DMS 273 treated with DMSO at 0.1 percent for 48 hours (cell line): ENCODE data around the gene TSC22D1.

Experiments
- DNase-seq: peaks from one replicate; lab custom pipeline; 2025; lab: John Stamatoyannopoulos, UW

TSC22D1 gene

GRCh38 chr13:44426461-44426860 lies 149.7 kb downstream of the TSC22D1 start:
- DNase-seq = no peak

DNA sequence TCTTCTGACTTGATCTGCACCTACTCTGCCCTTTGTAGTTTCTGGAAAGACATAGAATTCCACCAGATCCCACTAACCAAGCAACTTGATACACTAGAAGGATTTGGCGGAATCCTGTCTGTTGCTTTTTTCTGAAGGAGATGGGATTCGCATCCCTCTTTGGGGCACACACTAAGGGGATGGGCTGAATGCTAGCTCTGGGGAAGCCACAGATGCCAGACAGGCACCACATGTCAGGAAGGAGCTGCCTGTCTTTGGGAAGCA lies 150.4 kb downstream of the TSC22D1 start:
- DNase-seq = no peak

GRCh38 chr13:44425041-44425814 lies 150.9 kb downstream of the TSC22D1 start:
- DNase-seq = no peak

DNA sequence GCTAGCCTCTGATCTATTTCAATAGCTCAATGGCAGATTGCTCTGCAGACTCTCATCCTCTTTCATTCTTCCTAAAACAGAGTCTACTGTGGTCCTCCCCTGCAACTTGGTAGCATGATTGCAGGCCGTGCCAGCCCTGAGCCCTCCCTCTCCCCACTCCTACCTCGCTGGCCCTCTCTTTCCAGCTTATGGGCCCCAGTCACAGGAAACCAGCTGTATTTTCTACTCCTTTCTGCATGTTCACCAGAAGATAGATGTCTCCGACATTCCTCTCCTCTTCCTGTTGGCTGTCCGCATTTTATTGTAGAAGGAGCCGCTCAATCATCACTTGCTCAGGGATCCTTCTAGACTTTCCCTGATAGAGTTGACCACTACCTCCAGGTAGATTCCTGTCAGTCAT lies 152.3 kb downstream of the TSC22D1 start:
- DNase-seq = no peak

- DNase-seq = no peak
Observed at GRCh38 chr13:44422755-44423643, 153.1 kb downstream of the TSC22D1 start.

DNA sequence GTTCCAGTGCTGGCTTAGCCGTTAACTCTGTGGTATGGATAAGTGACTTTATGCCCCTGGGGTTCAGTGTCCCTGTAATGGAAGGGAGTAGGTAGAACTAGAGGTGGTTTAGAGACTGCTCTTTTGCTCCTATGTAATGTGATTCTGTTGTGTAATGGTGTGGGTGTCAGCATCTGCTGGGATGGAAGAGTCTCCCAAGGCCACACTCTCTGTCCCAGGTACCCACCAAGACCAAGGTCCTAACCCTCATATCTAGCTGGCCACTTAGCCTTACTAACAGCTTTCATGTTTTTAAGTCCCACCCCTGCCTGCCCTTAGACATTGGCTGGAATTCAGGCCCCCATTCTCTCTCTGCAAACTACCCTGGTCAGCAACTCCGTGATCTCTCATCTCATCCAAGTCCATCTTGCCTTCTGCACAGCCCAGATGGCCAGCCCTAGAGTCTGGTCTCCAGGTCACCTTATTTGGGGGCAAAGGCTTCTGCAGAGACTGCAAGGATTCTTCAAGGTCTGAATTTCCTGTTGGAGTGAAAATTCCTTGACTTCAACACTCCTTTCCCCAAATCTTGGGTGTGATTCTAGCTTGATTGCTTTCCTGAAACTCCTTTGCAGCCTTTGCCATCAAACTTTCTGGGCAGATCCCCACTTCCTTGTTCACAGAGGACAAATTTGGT lies 154.1 kb downstream of the TSC22D1 start:
- DNase-seq = no peak

GRCh38 chr13:44420376-44421220 lies 155.5 kb downstream of the TSC22D1 start:
- DNase-seq = no peak

DNA sequence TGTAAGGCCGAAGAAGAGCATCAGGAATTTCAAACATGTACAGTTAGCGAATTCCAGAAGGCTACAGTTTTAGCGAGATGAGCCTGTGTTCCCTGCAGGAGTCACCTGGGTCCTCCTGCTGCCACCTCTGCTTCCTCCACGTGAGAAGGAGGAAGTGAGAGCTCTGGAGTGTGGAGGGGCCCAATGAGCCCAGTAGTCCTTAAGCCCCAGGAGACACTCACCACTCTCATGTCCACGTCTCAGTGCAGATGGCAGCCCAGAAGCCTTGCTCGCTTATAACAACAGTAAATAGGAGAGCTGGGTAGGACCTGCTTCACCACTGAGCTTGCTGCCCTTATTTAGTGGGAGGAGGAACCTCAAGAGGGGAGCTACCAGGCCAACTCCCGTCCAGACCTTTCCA lies 158.3 kb downstream of the TSC22D1 start:
- no peak for DNase-seq

- DNase-seq = no peak
Observed at GRCh38 chr13:44417446-44417845, 158.7 kb downstream of the TSC22D1 start.

DNA sequence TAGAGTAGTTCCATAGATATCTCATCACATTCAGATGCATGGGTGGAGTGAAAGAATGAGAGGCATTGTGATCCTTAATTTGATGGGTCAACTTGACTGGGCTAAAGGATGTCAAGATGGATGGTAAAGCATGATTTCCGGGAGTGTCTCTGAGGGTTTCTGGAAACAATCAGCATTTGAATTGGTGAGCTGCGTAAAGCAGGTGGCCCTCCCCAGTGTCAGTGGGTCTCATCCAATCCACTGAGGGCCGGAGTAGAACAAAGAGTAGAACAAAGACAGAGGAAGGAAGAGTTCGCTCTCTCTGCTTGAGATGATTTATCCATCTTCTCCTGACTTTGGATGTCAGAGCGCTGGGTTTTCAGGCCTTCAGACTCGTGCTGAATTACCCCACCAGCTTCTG lies 159.4 kb downstream of the TSC22D1 start:
- DNase-seq = no peak

GRCh38 chr13:44416301-44416700 lies 159.8 kb downstream of the TSC22D1 start:
- no peak for DNase-seq

GRCh38 chr13:44415815-44416214 lies 160.3 kb downstream of the TSC22D1 start:
- DNase-seq = no peak

GRCh38 chr13:44414716-44415115 lies 161.4 kb downstream of the TSC22D1 start:
- DNase-seq = no peak

- DNase-seq = no peak
Observed at GRCh38 chr13:44413095-44413494, 163.0 kb downstream of the TSC22D1 start.

- no peak for DNase-seq
Observed at GRCh38 chr13:44412346-44412935, 163.7 kb downstream of the TSC22D1 start.

GRCh38 chr13:44411841-44412240 lies 164.3 kb downstream of the TSC22D1 start:
- no peak for DNase-seq

DNA sequence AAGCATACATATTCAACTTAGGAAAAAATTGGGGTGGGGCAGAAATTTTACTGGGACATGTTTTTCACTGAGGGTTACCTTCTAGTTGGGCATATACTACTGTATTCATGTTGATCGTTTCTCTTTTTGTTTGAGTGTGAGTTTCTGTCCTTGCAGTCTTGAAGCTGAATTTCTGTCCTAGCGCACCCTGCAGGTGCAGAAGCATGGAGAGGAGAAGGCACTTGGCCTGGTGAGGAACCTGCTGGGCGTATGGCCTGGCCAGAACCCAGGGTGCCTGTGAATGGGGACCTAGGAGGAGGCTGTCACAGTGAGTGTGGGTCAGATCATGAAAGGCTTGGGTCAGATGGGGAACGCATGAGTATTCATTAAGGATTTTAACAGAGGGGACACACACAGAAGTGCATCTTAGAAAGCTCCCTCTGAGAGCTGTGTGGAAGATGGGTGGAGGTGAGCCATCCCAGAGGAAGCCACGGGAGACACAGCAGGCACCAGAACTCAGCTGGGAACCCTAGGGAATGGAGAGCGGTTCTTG lies 165.7 kb downstream of the TSC22D1 start:
- DNase-seq = no peak

DNA sequence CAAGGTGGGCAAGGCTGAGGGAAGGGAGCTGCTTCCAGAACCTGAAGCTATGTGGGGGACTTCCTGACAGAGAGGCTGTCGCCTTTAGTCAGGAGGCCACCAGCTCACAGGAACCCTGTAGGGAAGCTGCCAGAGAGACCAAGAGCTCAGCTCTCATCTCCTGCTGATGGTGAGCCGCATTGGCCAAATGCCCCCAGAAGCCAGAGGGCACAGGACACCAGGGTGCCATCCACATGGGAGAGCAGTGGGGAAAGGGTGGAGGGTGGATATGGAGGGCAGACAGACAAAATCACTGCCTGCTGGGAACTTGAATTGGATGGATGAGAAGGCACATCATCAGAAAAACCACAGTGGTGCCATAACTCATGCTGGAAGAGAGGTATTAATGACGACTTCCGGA lies 166.5 kb downstream of the TSC22D1 start:
- DNase-seq = no peak

DNA sequence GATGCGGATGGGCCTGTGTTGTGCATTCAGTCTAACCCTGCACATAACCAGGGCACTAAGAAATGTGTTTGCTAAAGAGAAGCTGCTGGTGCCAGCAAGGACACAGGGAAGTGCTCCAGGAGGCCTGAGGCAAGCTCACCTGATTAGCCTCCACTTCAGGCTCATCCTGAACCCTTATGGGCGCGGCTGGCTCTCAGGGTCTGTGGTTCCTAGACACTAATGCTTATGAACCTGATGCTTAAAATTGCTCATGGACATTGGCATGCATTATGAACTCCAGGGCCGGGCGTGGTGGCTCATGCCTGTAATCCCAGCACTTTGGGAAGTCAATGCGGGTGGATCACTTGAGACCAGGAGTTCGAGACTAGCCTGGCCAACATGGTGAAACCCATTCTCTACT lies 168.2 kb downstream of the TSC22D1 start:
- DNase-seq = no peak

GRCh38 chr13:44407379-44407778 lies 168.8 kb downstream of the TSC22D1 start:
- DNase-seq = no peak

GRCh38 chr13:44406617-44407016 lies 169.5 kb downstream of the TSC22D1 start:
- no peak for DNase-seq
